ENCODE data around the gene ARFGEF3. TPM values are rescaled to one million over a fixed set of nuclear protein-coding genes. Genes with fewer than 3 reads are reported as not detected.

The ARFGEF3 gene
- total RNA-seq, 4 donors from 2014 or later = 1.2 to 3.3 (median 2.2) TPM

DNA sequence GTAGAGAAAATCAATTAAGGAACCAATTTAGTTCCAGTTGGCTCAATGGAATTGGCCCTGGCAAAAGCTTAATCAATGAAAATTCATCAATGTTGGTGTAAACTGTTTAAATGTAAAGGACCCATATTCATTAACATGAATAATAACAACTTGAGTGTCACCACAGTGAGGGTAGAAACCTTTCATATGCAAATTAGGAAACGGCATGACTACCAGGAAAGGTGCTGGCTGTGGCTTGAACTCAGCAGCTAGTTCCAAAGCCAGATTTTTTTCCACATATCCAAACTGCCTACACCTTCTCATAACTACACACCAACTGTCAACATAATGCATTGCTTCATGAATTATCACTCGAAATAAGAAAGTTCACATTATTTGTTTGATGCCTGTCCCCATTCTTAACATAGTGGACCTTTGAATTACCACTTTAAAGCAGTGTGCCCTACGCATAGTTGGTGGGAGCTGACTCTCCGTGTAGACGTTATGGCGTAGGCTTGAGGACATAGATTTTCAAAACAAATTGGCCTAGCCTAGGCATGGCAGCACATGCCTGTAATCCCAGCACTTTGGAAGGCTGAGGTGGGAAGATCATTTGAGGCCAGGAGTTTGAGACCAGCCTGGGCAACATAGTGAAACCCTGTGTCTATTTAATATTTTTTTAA, 36.8 kb downstream of the ARFGEF3 start:
- H3K4me3 ChIP-seq = no peak overlapping the region
- WGBS = 69% methylated on average over 6 of the region's 6 CpGs
- DNase-seq (ENCODE audit: extremely low spot score) = peak; percentile 5
- no peaks in the 10 kb centered on the region for H3K36me3 ChIP-seq
- intact Hi-C loops (cut with DNase I) = no loop called here
- no peak overlapping the region for H3K27ac ChIP-seq (replicated peaks in 1 of 4)
- no peaks in the 10 kb centered on the region for H3K9me3 ChIP-seq
- H3K4me1 ChIP-seq = no peaks in the 10 kb centered on the region
- TF ChIP-seq EP300 (IDR thresholded peaks at IDR 0.05) (no peak), POLR2A (IDR thresholded peaks at IDR 0.05; ENCODE audit: low read depth) (no peak), POLR2AphosphoS5 (IDR thresholded peaks at IDR 0.05) (no peak)
- no peaks in the 10 kb centered on the region for H3K27me3 ChIP-seq

DNA sequence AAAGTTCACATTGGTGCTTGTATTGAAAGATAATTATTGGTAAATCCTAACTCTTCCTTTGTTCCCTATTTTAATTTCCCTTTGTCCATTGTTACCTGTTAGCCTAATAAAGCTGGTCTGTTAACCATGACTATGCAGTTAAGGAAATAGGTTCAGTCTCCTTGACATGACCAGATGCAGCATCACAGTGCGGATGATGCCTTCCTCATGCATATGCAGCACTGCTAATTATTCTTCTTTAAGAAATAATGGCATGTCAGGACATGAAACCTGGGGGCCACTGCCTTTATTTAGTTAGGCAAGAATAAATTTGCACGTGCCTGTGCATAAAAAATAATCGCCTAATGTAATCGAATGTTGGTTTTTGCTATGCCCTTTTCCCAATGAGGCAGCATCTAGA, 40.1 kb downstream of the ARFGEF3 start:
- intact Hi-C loops (cut with DNase I) = no loop called here
- no peak for TF ChIP-seq POLR2A (IDR thresholded peaks at IDR 0.05; ENCODE audit: low read depth)
- TF ChIP-seq, protein P1, sequence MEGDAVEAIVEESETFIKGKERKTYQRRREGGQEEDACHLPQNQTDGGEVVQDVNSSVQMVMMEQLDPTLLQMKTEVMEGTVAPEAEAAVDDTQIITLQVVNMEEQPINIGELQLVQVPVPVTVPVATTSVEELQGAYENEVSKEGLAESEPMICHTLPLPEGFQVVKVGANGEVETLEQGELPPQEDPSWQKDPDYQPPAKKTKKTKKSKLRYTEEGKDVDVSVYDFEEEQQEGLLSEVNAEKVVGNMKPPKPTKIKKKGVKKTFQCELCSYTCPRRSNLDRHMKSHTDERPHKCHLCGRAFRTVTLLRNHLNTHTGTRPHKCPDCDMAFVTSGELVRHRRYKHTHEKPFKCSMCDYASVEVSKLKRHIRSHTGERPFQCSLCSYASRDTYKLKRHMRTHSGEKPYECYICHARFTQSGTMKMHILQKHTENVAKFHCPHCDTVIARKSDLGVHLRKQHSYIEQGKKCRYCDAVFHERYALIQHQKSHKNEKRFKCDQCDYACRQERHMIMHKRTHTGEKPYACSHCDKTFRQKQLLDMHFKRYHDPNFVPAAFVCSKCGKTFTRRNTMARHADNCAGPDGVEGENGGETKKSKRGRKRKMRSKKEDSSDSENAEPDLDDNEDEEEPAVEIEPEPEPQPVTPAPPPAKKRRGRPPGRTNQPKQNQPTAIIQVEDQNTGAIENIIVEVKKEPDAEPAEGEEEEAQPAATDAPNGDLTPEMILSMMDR (IDR thresholded peaks at IDR 0.05) = no peak
- Histone ChIP-seq H3K4me1 (no peaks in the 10 kb centered on the region), H3K36me3 (no peaks in the 10 kb centered on the region), H3K27ac (replicated peaks in 1 of 4) (no peak overlapping the region), H3K4me3 (no peak overlapping the region), H3K27me3 (no peaks in the 10 kb centered on the region), H3K9me3 (no peaks in the 10 kb centered on the region)
- WGBS = 90% methylated on average over 4 of the region's 4 CpGs
- no peak for DNase-seq (ENCODE audit: extremely low spot score)

DNA sequence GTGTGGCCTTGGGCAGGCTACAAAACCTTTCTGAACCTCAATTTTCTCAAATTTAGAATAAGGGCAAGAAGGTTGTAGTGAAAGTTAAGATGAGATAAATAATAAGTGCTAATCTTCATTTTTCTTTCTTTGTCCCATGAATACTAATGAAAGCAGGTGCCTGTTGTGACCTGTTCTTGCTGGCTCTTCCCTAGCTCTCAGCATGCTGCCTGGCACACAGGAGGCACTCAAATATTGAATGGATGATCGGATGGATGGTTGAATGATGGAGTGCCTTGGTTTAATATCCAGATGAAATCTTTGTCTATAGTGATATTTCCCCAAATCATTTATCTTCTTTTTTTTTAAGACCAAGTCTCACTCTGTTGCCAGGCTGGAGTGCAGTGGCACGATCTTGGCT, 41.6 kb downstream of the ARFGEF3 start:
- TF ChIP-seq EP300 (IDR thresholded peaks at IDR 0.05) (no peak), POLR2AphosphoS5 (IDR thresholded peaks at IDR 0.05) (no peak)
- no peak for DNase-seq (ENCODE audit: extremely low spot score)
- intact Hi-C loops (cut with DNase I) = no loop called here
- H3K9me3 ChIP-seq = no peaks in the 10 kb centered on the region
- no peaks in the 10 kb centered on the region for H3K4me1 ChIP-seq
- WGBS = 94% methylated on average over 2 of the region's 2 CpGs
- H3K27ac ChIP-seq (replicated peaks in 1 of 4) = no peak overlapping the region
- H3K27me3 ChIP-seq = no peaks in the 10 kb centered on the region
- no peak overlapping the region for H3K4me3 ChIP-seq
- H3K36me3 ChIP-seq = no peaks in the 10 kb centered on the region

DNA sequence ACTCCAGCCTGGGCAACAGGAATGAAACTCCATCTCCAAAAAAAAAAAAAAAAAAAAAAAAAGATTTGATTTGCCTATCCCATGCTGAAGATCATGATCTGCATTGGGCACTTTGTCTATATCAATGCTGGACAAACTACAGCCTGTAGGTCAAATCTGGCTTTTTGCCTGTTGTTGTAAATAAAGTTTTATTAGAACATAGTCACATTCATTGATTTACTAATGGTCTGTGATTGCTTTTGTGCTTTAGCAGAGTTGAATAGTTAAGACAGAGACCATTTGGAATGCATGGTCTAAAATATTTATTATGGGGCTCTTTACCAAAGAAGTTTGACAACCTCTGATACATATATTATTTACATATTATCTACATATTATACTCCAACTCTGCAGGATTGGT, 42.6 kb downstream of the ARFGEF3 start:
- TF ChIP-seq POLR2AphosphoS5 (IDR thresholded peaks at IDR 0.05) (no peak), EP300 (IDR thresholded peaks at IDR 0.05) (no peak), POLR2A (IDR thresholded peaks at IDR 0.05; ENCODE audit: low read depth) (no peak)
- TF ChIP-seq, protein P1 (IDR thresholded peaks at IDR 0.05) = no peak
- Histone ChIP-seq H3K27ac (replicated peaks in 1 of 4) (no peak overlapping the region), H3K36me3 (no peaks in the 10 kb centered on the region), H3K4me1 (no peaks in the 10 kb centered on the region), H3K9me3 (no peaks in the 10 kb centered on the region), H3K4me3 (no peak overlapping the region), H3K27me3 (no peaks in the 10 kb centered on the region)
- DNase-seq (ENCODE audit: extremely low spot score) = no peak
- intact Hi-C loops (cut with DNase I) = no loop called here

DNA sequence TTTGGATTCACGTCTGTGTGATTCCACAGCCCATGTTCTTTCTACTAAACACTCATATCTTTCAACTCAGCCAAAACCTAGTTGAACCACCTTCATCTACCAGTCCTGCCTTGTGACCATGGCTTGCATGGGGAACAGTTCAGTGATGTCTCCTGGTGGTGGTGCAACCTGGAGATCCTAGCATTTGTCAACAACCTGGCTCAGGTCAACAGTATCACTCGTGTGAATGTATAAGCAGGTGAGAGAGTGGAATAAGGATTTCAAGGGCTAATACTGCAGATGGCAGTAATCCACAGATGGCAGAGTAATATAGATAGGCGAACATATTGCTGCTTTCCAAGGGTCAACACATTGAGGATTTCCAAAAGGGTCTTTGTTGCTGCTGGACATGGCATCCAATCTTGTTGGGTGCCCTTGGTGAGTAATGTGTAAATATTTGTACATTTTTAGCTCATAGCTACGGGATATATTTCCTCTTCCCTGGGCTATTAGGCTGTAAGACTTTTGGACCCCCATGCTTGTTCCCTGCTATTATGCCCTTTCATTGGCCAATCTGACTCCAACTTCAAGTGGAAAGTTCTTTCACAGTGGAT, 43.1 kb downstream of the ARFGEF3 start:
- Histone ChIP-seq H3K36me3 (no peaks in the 10 kb centered on the region), H3K4me1 (no peaks in the 10 kb centered on the region), H3K27ac (replicated peaks in 1 of 4) (no peak overlapping the region), H3K27me3 (no peaks in the 10 kb centered on the region), H3K9me3 (no peaks in the 10 kb centered on the region), H3K4me3 (no peak overlapping the region)
- TF ChIP-seq POLR2AphosphoS5 (IDR thresholded peaks at IDR 0.05) (no peak), EP300 (IDR thresholded peaks at IDR 0.05) (no peak), POLR2A (IDR thresholded peaks at IDR 0.05; ENCODE audit: low read depth) (no peak)
- TF ChIP-seq, protein P1 (IDR thresholded peaks at IDR 0.05) = no peak
- 81% methylated on average over 4 of the region's 4 CpGs for WGBS
- no peak for DNase-seq (ENCODE audit: extremely low spot score)
- intact Hi-C loops (cut with DNase I) = no loop called here
